ENCODE measurements around the gene RHOB. TPM values are rescaled to one million over a fixed set of nuclear protein-coding genes. Genes with fewer than 3 reads are reported as not detected.

RHOB gene
- total RNA-seq, 4 donors from 2014 or later: 61.7 to 245 (median 144) TPM

DNA sequence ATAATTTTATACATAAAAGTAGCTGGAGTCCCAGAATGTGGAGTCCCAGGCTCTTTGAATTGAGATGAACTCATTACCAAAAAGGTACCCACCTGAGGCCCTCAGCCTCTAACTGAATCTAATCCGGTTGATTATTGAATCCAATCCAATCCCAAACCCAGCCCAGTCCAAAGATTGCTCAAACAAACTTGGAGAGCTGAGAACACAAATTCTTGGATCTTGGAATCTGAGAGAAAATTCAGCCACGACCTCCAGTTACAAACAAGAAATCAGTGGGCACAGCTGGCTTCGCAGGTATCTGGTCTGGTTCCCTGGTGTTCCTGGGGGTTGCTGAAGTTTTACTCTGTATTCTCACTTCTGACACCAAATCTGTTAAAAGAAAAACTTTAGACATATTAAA lies 28.4 kb upstream of the RHOB start:
- Histone ChIP-seq H3K4me1 (peaks cover 12 to 60% (median 26%) of the 10 kb centered on the region in 3 donors), H3K27ac (peak overlapping the region; percentile 38 to 81 (median 55))
- DNase-seq: no peak

DNA sequence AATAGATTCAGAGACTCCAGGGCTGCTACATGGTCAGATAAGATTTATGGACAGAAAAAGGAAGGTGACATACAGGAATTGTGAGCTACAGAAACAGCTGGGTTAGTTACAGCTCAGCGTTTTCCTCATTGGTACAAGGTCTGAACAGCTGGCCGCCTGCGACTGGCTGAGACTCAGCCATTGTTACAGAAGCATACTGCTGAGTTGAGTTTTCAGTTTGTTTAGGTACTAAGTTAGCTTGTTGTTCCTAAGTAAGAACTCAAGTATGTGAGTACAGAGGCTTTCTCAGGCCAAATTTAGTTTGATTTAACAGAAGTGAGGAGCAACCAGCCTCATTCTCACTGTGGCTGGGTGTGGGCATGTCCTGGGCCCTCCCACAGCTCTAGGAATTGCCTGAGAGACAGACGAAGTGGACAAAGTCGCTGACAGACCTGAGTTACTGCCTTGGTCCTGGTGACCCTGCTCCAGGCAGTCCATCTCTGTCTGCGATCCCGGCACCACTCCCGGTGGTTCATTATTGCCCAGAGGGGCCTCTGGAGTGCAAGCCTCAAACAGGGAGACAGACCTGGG lies 27.8 kb upstream of the RHOB start:
- WGBS, 2 donors: 50 to 74% methylated on average over 5 to 8 of the region's 8 CpGs
- H3K27ac ChIP-seq: peak overlapping the region; percentile 38 to 88 (median 75)
- no peak for DNase-seq
- no peaks in the 10 kb centered on the region for H3K36me3 ChIP-seq
- peak overlapping the region in 2 of 4 donors; percentile 22 to 47 for H3K4me3 ChIP-seq
- intact Hi-C loops (cut with DNase I): loop anchor here (10.0 kb wide), 1 partner anchor 226 kb away; no protein-coding TSS in a partner anchor
- no peaks in the 10 kb centered on the region for H3K27me3 ChIP-seq
- TF ChIP-seq POLR2A (IDR thresholded peaks at IDR 0.05) (peak in 2 of 4 donors; percentile 8 to 50), CTCF (IDR thresholded peaks at IDR 0.05) (no peak)
- no peaks in the 10 kb centered on the region for H3K9me3 ChIP-seq
- peaks cover 12 to 65% (median 29%) of the 10 kb centered on the region in 3 donors for H3K4me1 ChIP-seq

More for the DNA sequence above, 28.4 kb upstream of the RHOB start:
- Histone ChIP-seq H3K27me3 (no peaks in the 10 kb centered on the region), H3K36me3 (no peaks in the 10 kb centered on the region), H3K4me3 (no peak overlapping the region), H3K9me3 (no peaks in the 10 kb centered on the region)
- 67 to 79% methylated on average over 3 of the region's 3 CpGs for WGBS, 2 donors
- intact Hi-C loops (cut with DNase I): loop anchor here (10.0 kb wide), 1 partner anchor 226 kb away; no protein-coding TSS in a partner anchor
- TF ChIP-seq POLR2A (IDR thresholded peaks at IDR 0.05): no peak
- no peak for TF ChIP-seq CTCF (IDR thresholded peaks at IDR 0.05)

GRCh38 chr2:20419752-20420151 lies 27.1 kb upstream of the RHOB start:
- no peak for TF ChIP-seq CTCF (IDR thresholded peaks at IDR 0.05)
- TF ChIP-seq POLR2A (IDR thresholded peaks at IDR 0.05): no peak
- WGBS, 2 donors: 76 to 80% methylated on average over 7 of the region's 9 CpGs

GRCh38 chr2:20421336-20421987 lies 25.4 kb upstream of the RHOB start:
- Histone ChIP-seq H3K4me3 (peak overlapping the region in 1 of 4 donors; percentile 26), H3K27me3 (no peaks in the 10 kb centered on the region), H3K4me1 (peaks cover 12 to 69% (median 42%) of the 10 kb centered on the region in 3 donors), H3K27ac (peak overlapping the region; percentile 37 to 86 (median 75)), H3K9me3 (no peaks in the 10 kb centered on the region), H3K36me3 (no peaks in the 10 kb centered on the region)
- TF ChIP-seq POLR2A (IDR thresholded peaks at IDR 0.05): no peak
- no peak for TF ChIP-seq CTCF (IDR thresholded peaks at IDR 0.05)
- WGBS, 2 donors: 62 to 73% methylated on average over 7 to 10 of the region's 14 CpGs
- intact Hi-C loops (cut with DNase I): no loop called here
- no peak for DNase-seq

More at GRCh38 chr2:20419752-20420151, 27.1 kb upstream of the RHOB start:
- no peaks in the 10 kb centered on the region for H3K36me3 ChIP-seq
- peak overlapping the region; percentile 38 to 88 (median 75) for H3K27ac ChIP-seq
- intact Hi-C loops (cut with DNase I): loop anchor here (10.0 kb wide), 1 partner anchor 225 kb away; no protein-coding TSS in a partner anchor
- H3K9me3 ChIP-seq: no peaks in the 10 kb centered on the region
- H3K27me3 ChIP-seq: no peaks in the 10 kb centered on the region
- H3K4me1 ChIP-seq: peaks cover 12 to 71% (median 35%) of the 10 kb centered on the region in 3 donors
- H3K4me3 ChIP-seq: peak overlapping the region in 3 of 4 donors; percentile 7 to 47 (median 22)
- no peak for DNase-seq

- Histone ChIP-seq H3K36me3 (no peaks in the 10 kb centered on the region), H3K4me1 (peaks cover 12 to 69% (median 42%) of the 10 kb centered on the region in 3 donors), H3K27me3 (no peaks in the 10 kb centered on the region), H3K27ac (peak overlapping the region; percentile 37 to 86 (median 75)), H3K9me3 (no peaks in the 10 kb centered on the region), H3K4me3 (peak overlapping the region in 1 of 4 donors; percentile 26)
- DNase-seq: peak; percentile 21
- TF ChIP-seq POLR2A (IDR thresholded peaks at IDR 0.05): no peak
- no peak for TF ChIP-seq CTCF (IDR thresholded peaks at IDR 0.05)
- 29 to 40% methylated on average over 2 to 3 of the region's 7 CpGs for WGBS, 2 donors
- intact Hi-C loops (cut with DNase I): no loop called here
Observed at GRCh38 chr2:20421988-20422370, 24.9 kb upstream of the RHOB start.
